GM21786 (cell line): ENCODE data around the gene FES.
"Not testable (repeated sequence)": the region's sequence is repeated elsewhere in the genome, so short reads cannot be mapped to it uniquely, and the experiment has no call there.

Source experiments
- ATAC-seq: cut with Tn5 transposase; IDR thresholded peaks from one replicate; pipeline ENCODE4 v1.9.1; 2021; ENCODE audit not compliant: unreplicated experiment

Gene FES

GRCh38 chr15:90883976-90884718 is at the start of gene FES:
TSS of gene FES (plus strand) at chr15:90884504. CDS start at chr15:90885046, 542 bp downstream.
- ATAC-seq: peak; percentile 34

DNA sequence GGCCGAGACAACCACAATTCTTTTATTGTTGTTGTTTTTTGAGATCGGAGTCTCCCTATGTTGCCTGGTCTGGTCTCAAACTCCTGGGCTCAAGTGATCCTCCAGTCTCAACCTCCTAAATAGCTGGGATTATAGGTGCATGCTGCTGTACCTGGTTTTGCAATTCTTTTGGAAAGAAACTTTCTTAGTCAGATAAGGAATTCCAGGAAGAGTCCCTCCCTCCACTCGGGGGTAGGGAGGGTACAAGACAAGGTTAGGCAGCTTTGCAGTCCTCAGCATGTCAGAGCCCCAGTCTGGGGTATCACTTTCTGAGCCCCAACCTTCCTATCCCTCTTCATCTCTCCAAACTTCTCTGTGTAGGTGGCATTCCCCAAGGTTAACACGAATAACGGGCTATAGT is 49.7 kb upstream of the FES start:
- no peak for ATAC-seq

- no peak for ATAC-seq
These were observed 47.9 kb upstream of the FES start for GRCh38 chr15:90836296-90836871.

DNA sequence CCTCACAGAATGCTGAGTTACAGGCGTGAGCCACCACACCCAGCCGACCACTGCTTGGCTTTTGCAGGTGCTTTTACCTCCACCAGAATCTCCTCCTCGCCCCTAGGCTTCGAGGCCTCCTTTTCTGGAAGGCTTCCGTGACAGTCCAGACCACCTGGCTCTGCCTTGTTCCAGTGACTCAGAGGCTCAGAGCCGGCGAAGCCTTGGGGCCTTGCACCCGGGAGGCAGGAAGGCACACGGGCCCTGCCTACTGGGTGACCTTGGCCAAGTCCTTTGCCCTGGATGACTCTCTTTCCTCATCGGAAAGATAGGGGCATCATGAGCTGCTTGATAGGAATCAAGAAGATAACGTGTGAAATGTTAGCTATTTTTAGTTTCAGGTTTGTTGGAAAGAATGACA is 47.2 kb upstream of the FES start:
- no peak for ATAC-seq

DNA sequence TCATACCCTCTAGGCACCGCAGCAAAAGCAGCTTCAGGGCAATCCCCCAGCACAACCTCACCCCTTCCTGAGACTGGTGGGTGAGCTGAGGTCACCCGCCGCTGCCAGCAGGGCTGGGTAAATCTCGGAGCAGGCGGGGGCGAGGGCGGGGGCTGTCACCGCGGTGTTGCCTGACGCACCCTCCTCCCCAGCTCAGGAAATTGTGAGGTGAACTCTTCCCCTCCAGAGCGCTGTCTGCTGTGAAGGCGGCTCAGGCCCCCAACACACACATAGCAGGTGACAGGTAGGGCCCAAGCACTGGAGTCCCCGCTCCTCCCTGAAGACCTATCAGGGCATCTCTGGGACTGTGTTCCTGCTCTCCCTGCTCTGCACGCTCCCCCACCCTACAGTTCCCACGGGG is 46.2 kb upstream of the FES start:
- no peak for ATAC-seq

DNA sequence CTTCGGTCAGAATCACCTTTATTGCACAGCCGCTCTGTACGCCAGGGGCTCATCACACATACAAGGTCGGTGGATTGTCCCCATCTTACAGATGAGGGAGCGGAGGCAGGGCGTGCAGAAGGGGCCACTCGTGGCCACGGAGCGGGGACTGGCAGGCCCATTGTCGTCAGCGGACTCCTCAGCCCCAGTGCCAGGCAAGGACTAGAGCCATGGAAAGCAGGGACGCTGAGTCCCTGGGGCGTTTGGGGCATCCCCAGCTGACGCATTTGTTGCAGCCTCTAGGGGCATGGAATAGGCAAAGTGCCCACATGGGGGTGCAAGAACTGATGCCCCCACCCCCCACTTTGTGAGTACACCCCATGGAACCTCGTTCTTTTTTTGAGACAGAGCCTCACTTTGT is 45.8 kb upstream of the FES start:
- no peak for ATAC-seq

DNA sequence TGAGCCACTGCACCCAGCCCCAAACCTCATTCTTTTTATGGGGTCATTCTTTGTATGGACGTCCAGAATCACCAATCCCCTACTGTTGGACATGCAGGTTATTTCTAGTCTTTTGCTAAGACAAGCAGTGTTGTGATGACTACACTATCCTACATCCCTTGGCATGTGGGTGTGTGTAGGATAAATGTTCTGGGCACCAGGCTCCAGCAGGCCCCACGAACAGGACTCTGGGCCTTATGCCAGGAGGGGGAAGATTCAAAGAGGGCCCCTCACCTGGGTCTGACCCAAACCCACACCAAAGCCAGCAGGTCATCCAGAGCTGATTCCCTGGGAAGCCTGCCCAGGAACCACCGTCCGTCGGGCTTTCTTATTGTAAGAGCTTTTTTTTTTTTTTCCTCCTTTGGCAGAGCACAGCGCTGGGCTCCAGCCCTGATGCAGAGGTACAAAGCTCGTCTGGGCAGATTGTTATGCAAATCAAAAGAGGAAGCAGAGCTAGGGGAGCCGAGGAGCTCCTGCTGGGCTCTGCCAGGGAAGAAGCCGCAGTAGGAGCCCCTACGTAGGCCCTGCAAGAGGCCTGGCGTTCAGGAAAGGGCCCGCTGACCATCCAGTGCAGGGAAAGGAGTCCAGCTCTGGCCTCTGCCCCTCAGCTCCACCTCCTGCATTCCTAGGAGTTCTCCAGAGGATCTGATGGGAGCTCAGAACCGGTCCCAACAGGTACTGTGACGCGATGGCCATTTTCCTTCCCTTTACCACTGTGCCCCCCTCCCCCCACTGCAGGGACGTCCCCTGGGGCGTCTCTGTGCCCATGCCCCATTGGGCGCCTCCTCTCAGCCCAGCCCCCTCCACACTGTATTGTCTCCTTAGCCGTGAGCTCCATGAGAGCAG is 44.9 kb upstream of the FES start:
- ATAC-seq: peak; percentile 75

- ATAC-seq: no peak
These were observed 44.0 kb upstream of the FES start for GRCh38 chr15:90840157-90840855.

DNA sequence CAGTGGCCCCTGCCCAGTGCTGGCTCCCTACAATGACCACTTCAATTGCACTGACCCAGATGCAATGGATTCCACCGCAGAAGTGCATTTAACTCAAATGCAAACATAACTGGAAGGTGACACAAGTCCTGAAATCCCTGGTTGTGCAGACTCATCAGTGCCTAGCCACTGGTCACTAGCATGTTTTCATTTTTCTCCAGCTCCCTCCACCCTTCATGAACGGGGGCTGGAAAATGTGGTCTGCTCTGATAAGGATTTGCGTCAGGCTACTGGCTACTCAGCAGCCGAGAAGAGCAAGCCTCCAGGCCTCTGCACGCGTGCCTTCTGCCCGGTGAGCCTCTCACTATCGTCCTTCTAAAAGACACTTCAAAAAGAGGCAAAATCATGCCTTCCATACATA is 43.4 kb upstream of the FES start:
- no peak for ATAC-seq

DNA sequence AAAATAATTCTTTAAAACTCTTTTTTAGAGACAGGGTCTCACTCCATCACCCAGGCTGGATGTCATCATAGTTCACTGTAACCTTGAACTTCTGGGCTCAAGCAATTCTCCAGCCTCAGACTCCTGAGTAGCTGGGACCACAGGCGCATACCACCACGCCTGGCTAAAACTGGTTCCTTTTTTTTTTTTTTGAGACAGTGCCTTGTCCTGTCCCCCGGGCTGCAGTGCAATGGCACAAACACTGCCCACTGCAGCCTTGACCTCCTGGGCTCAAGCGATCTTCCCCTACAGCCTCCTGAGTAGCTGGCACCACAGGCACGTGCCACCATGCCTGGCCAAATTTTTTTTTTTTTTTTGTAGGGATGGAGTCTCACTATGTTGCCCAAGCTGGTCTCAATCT is 39.6 kb upstream of the FES start:
- ATAC-seq: no peak

GRCh38 chr15:90845201-90845949 is 38.9 kb upstream of the FES start:
- ATAC-seq: peak; percentile 90

- not testable (repeated sequence) for ATAC-seq
These were observed 34.9 kb upstream of the FES start for GRCh38 chr15:90849424-90849823.

DNA sequence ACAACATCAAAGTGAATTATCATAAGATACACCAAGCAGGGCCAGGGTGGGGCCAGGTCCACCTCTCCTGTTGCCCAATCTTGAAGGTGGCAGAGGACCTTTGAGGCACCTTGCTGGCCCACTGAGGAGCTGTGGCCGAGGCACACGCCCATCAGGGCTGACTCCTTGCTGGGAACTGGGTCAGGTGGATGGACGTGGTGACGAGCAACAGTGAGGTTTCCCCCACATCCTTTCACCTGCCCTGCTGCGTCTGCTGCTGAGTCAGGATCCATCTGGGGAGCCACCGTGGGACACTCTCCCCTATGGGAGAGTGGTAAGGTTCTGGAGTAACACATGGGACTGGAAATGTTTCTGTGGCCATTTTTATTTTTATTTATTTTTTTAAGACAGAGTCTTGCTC is 33.2 kb upstream of the FES start:
- no peak for ATAC-seq

DNA sequence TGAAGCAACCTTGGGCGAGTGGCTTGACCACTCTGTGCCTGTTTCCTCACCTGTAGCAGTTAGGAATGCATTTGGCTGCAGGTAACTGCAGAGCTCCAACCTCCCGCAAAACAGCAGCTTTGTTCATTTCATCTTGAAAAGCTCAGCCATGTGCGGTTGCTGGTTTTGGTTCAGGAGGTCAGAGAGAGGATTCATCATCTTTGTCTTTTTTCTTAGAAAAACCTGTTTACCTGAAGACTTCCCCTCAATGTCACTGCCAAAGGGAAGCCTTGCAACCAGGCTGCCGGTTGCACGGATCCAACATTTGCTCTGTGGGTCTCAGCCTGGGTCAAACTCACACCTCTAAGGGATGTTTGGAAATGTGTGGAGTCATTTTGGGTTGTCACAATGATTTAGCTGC is 32.4 kb upstream of the FES start:
- ATAC-seq: no peak

GRCh38 chr15:90855139-90855538 is 29.2 kb upstream of the FES start:
- no peak for ATAC-seq

DNA sequence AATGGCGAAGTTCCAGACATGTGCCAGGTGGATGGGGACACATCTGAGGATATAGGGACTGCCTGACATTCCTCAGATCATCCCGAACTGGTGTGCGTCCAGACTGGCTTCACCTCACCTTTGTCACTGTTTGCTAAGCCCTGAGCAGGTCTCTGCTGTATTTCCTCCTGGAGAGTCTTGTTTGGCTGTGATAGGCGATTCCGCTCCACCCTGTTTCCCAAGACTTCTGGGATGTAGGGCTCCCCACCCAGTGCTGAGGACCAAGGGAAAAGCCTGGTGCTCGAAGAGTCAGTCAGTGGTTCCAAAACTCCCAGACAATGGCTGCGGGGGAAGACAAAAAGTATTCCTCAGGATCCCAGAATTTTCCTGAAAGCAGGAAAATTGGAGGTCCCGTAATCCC is 27.0 kb upstream of the FES start:
- ATAC-seq: no peak

- no peak for ATAC-seq
These were observed 26.3 kb upstream of the FES start for GRCh38 chr15:90857883-90858443.

GRCh38 chr15:90859234-90860131 is 24.8 kb upstream of the FES start:
- no peak for ATAC-seq

DNA sequence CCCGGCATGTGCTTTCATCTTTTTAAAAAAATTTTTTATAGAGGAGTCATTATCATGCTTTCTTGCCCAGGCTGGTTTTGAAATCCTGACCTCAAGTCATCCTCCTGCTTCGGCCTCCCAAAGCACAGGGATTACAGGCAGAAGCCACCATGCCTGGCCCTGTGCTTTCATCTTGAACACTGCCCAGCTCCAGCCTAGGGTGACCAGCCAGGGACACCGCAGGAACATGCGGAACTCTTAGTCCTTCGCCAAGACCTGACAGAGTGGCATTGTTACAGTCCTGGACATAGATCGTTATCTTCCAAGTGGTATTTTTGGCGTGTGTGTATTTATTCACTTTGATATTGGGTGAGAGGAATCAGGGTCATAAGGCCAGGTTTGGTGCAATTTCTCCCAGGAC is 23.9 kb upstream of the FES start:
- ATAC-seq: no peak
